ENCODE results near the gene ST3GAL4.
"Not testable (repeated sequence)": the region's sequence is repeated elsewhere in the genome, so short reads cannot be mapped to it uniquely, and the experiment has no call there.

ST3GAL4 gene, protein sequence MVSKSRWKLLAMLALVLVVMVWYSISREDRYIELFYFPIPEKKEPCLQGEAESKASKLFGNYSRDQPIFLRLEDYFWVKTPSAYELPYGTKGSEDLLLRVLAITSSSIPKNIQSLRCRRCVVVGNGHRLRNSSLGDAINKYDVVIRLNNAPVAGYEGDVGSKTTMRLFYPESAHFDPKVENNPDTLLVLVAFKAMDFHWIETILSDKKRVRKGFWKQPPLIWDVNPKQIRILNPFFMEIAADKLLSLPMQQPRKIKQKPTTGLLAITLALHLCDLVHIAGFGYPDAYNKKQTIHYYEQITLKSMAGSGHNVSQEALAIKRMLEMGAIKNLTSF

DNA sequence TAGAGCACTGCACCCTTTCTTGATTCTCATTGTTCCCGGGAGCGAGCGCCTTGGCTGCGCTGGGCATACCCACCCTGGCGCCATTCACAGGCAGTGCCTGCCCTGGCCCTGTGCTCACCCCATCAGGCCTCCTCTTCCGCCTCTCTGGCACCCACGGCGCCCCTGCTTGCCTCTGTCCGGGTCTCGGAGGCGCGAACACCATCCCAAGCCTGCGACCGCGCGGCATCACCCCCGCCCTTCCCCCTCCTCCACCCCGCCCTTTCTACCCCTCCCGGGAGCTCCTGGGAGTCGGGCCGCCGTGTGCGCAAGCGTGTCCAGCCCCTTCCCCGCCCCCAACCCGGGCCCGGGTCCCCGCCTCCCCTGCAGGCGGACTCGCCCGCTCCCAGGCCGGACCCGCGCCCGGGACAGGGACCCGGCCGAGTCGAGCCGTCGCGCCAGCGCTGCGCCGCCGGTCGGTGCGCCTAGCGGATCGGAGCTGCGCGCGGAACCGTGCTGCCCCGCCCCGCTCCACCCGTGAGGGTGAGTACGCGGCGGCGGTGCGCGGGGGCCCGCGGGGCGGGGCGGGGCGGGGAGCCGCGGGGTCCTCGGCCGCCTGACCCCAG is at the start of gene ST3GAL4:
Gene ST3GAL4, plus strand, starts transcription at position 363 of the 602 bp plus-strand sequence. CDS start 50,470 bp downstream, outside the sequence.
- peak; percentile 10 to 44 (median 40) for DNase-seq

GRCh38 chr11:126305699-126306098 is 49.8 kb upstream of the ST3GAL4 start:
- no peak for DNase-seq

GRCh38 chr11:126307706-126308105 is 47.8 kb upstream of the ST3GAL4 start:
- DNase-seq = no peak

GRCh38 chr11:126308271-126308671 is 47.2 kb upstream of the ST3GAL4 start:
- no peak for DNase-seq

DNA sequence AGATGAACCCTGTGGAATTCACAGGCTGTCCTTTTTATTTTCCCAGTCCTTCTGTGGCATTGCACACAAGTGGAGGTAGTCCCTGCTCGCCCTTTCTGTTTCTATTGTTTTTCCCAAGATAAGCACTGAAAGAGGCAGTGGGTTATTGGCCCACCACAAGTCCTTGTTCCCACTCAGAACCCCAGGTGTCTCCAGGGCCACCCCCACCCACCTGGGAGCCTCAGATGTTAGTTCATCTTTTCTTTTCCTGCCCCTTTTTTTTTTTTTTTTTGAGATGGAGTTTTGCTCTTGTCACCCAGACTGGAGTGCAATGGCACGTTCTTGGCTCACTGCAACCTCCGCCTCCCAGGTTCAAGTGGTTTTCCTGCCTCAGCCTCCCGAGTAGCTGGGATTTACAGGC is 46.7 kb upstream of the ST3GAL4 start:
- DNase-seq = not testable (repeated sequence)

GRCh38 chr11:126310200-126310991 is 45.1 kb upstream of the ST3GAL4 start:
- peak in 1 of 4 experiments; percentile 22 for DNase-seq

DNA sequence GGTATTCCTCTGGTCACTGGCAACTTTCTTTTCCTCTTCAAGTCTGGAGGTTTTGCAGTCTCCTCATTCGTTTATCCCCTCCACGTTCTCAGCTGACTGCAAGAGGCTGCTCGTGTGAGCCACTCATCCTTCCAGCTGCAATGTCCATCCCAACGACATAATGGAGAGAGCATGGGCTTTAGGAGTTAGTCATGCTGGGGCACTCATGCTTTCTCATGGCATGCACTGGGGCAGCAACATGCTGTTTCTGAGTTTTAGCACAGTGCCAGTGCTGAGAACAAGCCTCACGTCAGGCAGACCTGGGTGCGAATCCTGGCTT is 44.5 kb upstream of the ST3GAL4 start:
- no peak for DNase-seq

- DNase-seq = no peak
Observed at GRCh38 chr11:126311401-126312291, 43.8 kb upstream of the ST3GAL4 start.

DNA sequence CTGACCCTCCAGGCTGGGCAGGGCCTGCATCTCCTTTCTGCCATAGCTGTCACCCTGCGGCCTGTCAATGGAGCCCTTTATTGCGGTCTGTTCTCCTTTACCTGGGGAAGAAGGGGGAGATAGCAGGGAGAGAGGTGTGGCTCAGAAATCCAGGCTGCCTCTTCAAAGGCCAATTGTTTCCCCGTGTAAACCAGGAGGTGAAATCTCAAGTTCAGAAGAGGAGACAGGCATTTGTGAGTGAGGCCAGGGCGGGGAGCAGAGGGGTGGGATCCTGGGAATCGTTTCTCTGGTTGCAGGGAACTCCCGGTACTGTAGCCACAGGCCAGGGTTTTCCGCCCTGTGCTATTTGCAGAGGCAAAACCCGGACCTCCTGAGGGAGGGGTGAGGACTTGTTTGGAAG is 42.5 kb upstream of the ST3GAL4 start:
- DNase-seq = no peak

DNA sequence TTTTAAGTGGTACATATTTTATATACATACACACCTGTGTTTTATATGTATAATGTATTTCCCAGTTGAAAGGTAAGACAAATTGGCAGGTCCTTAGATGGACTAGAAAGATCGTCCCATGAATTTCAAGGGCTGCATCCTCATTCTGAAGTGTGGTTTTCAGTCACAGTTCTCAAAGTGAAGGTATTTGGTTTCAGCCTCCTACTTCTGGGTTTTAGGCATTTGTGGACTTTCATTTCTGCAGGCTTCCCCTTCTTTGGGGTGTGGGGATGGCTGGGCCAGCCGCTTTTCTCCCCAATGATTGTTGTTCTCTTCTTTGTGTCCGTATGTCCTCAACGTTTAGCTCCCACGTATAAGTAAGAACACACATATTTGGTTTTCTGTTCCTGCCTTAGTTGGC is 41.7 kb upstream of the ST3GAL4 start:
- DNase-seq = no peak

- DNase-seq = no peak
Observed at GRCh38 chr11:126317432-126317755, 38.1 kb upstream of the ST3GAL4 start.

DNA sequence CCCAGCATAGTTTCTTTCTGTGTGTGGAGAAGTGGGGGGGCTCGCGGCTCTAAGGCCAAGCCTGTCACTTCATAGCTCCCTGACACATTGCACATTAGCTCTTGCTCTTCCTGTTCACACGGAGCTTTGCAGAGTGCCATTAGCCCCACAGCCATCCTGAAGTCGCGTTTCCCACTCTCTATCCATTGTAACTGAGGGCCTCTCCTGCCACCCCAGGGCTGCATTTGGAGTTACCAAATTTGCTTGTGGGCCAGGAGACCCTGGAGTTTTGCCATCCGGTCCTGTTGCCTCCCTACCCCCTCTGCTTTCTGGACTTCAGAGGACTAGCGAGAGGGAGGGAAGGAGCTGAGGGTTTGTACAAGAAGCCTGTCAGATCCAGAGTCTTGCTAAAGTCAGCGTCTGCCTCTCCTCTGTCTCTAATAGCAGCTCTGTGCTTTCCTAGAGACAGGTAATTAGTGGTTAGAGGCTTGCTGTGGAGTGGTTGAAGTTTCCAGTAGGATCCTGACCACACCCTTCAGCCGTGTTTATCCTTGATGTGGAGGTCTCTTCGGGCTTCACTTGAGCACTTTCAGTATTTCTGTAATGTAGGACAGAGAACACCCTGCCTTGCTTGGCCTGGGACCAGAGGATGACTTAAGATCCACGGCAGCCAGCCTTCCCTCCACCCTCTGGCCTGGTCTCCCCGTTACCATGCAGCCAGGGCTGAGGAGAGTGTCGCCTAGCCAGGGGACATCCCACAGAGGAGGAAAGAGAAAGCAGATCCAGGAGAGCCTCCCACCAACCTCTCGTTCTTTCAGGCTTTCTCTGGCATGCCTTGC is 37.5 kb upstream of the ST3GAL4 start:
- DNase-seq = no peak

DNA sequence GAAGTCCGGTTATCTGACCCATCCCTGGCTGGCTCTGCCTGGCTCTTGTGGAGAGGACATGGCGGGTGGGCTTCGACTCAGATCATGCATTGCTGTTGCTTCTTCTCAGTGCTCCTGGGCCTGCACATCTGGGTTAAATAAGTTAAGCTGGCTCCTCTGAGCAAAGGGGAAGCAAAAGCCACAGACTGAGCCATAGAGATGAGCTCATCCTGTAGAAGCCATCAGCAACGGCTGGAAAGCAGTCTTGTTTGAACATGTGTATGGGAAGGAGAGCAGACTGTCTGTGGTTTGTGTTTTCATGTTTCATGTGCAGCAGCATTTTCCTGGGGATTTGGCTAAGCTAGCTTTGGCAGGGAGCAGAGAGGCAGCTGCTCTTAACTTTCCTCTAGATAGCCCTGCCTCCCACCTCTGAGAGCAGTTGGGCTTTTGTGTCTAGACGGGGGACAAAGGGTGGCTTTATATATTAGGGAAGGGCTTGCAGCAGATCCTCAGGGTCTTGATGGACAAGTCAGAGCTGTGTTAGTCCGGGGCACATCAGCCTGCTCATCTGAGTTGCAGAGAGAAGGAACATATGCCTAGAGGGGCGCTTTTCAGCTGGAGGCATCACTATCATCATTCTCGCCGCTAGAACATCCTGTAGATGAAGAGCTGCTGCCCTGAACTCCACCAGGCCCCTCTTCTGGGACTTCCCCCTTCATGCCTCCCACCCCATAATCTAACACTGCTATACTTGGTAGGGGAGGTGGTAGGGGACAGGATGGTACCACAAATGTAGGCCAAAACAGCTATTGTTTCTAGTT is 36.7 kb upstream of the ST3GAL4 start:
- no peak for DNase-seq

GRCh38 chr11:126319374-126319740 is 36.1 kb upstream of the ST3GAL4 start:
- DNase-seq = no peak

- DNase-seq = no peak
Observed at GRCh38 chr11:126322996-126323395, 32.5 kb upstream of the ST3GAL4 start.

DNA sequence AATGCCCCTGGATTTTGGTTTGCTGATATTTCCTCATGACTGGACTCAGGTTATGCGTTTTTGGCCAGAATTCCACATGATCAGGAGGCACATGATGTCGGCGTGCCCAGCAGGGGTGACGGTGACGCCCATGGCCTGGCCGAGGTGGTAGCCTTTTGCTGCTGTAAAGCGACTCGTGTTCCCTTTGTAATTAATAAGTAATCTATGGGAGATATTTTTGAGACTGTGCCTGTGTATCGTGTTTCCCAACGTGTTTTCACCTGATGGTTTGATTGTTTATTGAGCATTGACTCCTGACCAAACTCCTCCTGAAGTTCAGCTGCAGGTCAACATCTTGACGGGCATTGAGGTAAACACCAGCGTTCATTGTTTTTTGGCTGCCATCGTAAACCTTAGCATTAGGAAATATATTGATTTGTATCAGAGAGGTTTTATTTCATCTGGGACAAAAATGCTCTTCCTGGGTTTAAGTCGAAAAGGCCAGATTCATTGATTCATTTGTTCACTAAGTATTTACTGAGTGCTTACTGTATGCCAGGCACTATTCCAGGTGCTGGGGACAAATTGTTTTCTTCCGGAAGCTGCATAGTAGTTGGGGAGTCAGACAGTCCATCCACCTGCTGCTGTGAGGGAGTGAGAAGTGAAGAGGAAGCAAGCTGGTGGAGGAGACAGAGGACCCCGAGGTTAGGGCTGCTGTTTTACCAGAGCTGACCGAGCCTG is 28.0 kb upstream of the ST3GAL4 start:
- DNase-seq = no peak

DNA sequence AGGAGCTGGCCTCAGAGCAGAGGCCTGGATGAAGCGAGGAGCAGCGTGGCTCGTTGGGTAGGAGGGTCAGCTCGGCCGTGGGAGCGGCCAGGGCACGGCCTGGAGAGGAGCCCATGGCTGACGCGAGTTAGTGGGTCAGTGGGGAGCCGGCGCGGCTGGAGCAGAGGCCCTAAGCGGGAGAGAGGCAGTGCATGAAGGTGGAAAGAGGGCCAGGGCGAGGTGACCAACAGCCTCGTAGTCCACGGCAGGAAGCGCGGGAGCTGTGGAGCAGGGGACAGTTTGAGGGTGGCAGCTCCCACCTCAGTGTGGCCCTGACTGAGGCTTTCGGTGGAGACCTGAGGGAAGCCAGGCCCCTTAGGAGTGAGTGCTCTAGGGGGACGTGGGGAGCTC is 27.5 kb upstream of the ST3GAL4 start:
- DNase-seq = no peak

DNA sequence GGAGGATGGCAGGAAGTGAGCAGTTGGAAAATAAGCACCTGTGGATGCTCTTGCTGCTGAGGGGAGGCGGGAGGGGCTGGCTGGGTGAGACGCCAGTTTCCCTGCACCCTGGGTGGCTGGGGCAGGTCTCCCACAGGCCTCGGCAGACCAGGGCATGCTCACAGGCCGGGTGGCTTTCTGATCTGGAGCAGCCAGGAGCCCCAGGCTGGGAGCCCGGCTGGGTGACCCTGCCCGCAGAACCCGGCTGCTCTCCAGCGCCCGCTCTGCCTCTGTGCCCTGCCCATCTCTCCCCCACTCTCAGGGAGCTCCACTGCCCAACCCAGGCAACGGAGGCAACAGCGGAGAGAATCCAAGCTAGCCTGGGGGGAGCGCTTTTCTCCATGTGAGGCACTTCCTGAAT is 27.0 kb upstream of the ST3GAL4 start:
- DNase-seq = no peak

DNA sequence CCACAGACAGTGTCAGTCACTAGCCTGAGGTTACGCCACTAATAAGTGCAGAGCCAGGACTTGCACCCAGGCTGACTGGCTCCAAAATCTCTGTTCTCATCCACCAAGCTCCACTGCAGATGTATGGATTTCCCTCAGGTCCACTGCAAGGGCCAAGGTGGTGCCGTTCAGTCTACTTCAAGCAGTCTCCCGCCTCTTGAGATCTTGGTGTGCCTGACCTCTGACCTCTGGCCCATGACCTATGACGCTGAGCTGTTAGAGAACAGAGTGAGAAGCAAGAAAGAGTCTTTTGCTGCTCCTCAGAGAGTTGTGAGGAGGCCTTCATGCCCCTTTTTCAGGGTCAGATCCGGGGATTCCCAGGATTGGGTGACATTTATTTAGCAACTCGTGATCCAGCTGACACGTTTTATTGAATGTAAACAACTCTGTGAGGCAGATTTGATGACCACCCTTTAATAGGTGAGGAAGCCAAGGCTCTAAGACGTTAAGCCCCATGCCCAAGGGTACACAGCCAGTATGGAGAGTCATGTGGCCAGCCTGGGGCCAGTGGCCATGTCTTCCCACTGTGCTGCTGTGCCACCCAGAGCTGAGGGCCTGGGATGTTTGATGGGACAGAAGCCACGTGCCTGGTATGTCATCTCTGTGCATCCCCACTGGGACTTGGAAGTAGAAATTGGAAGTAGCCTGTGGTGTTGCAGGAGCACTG is 26.4 kb upstream of the ST3GAL4 start:
- no peak for DNase-seq

DNA sequence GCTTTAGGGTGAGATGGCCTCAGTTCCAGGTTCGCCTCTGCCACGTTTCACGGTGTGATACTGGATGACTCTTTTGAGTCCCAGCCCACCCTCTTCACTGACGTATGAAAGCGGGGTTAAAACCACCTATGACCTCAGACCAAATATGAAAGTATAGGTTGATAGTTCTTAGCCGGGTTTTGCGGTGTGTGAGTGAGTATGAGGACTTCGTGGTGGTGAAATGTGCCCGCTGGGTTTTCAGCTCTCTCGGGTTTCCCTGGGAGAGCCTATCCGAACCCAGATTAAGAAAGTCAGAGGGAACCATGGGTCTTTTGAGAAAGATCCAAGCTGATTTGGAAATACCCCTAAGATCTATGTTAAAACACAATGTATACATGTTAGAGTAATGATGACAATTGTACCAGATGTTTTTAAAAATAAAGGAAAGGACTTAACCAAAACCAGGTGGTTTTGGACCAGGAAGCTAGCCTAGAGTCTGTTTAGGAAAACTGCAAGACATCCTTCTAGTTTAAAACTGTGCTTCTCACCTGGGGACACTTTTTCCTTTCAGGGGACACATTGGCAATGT is 25.8 kb upstream of the ST3GAL4 start:
- no peak for DNase-seq
